H1 (cell line): Measurements from ENCODE around the gene USP9Y.
A peak's percentile ranks its signal among the peaks of the same experiment; 100 is the strongest.

Experiments used
- CBX5 ChIP-seq: fragments of 300-800, 300-1000 bp; sonication (generic); IDR thresholded peaks from 2 replicates; pipeline ENCODE4 v1.7.1; 2016; ENCODE audit warnings: antibody characterized with exemption, low read length, low read depth
- EP300 ChIP-seq, 2 experiments: IDR thresholded peaks; 1 replicate in 1 of 2; 2 replicates in 1 of 2; pipeline ENCODE4 v1.6.1; 2011 to 2012; ENCODE audit warnings: low read depth in 2 of 2, low read length in 2 of 2, mild to moderate bottlenecking in 2 of 2, borderline replicate concordance in 1 of 2, inconsistent platforms in 1 of 2, moderate library complexity in 1 of 2
- EZH2 ChIP-seq: fragments of 200-600 bp; sonication (generic); IDR thresholded peaks from 2 replicates; pipeline ENCODE4 v1.7.1; 2012; ENCODE audit warnings: low read depth, mild to moderate bottlenecking, moderate library complexity, low read length, inconsistent platforms; ENCODE audit not compliant: severe bottlenecking
- KDM5A ChIP-seq: fragments of 200-600 bp; IDR thresholded peaks from 2 replicates; pipeline ENCODE4 v1.7.1; 2012; ENCODE audit warnings: mild to moderate bottlenecking, low read length, inconsistent platforms, mixed read lengths
- MAFK ChIP-seq: IDR thresholded peaks from 2 replicates; pipeline ENCODE4 v1.6.1; 2012; ENCODE audit warnings: low read depth, mild to moderate bottlenecking, improper control_type of control experiment, low read length
- POLR2A ChIP-seq, 2 experiments: IDR thresholded peaks; 1 replicate in 1 of 2; 2 replicates in 1 of 2; pipeline ENCODE4 v1.6.1; 2011; ENCODE audit warnings: low read depth in 2 of 2, low read length in 2 of 2, mild to moderate bottlenecking in 2 of 2; ENCODE audit errors: control extremely low read depth in 1 of 2
- RFX5 ChIP-seq: IDR thresholded peaks from 2 replicates; pipeline ENCODE4 v1.6.1; 2011; ENCODE audit warnings: low read depth, low read length, improper control_type of control experiment, borderline replicate concordance
- SP1 ChIP-seq: IDR thresholded peaks from 2 replicates; pipeline ENCODE4 v1.6.1; 2011; ENCODE audit warnings: low read depth, low read length
- TAF1 ChIP-seq: IDR thresholded peaks from 2 replicates; pipeline ENCODE4 v1.6.1; 2011; ENCODE audit warnings: mild to moderate bottlenecking, low read depth, low read length
- TBP ChIP-seq: IDR thresholded peaks from 2 replicates; pipeline ENCODE4 v1.6.1; 2011; ENCODE audit warnings: low read depth, low read length, improper control_type of control experiment
- TEAD4 ChIP-seq: IDR thresholded peaks from 2 replicates; pipeline ENCODE4 v1.6.1; 2012; ENCODE audit warnings: low read depth, low read length, inconsistent platforms, mixed read lengths
- TF ChIP-seq, protein P1 (sequence below): IDR thresholded peaks from 2 replicates; pipeline ENCODE4 v1.6.1; 2012; ENCODE audit warnings: low read length, inconsistent platforms
- TF ChIP-seq, protein P2 (sequence below), 3 experiments: IDR thresholded peaks; 1 replicate in 2 of 3; 2 replicates in 1 of 3; pipeline versions ENCODE4 v1.5.1 to v1.6.1; 2011; ENCODE audit warnings: low read length in 3 of 3, mild to moderate bottlenecking in 3 of 3, inconsistent platforms in 2 of 3, low read depth in 1 of 3, moderate library complexity in 1 of 3; ENCODE audit not compliant: insufficient read depth in 1 of 3; ENCODE audit errors: control extremely low read depth in 1 of 3
- TF ChIP-seq, protein P3 (sequence below): IDR thresholded peaks from 2 replicates; pipeline ENCODE4 v1.6.1; 2011; ENCODE audit warnings: low read depth, mild to moderate bottlenecking, low read length; ENCODE audit not compliant: insufficient read depth

DNA sequence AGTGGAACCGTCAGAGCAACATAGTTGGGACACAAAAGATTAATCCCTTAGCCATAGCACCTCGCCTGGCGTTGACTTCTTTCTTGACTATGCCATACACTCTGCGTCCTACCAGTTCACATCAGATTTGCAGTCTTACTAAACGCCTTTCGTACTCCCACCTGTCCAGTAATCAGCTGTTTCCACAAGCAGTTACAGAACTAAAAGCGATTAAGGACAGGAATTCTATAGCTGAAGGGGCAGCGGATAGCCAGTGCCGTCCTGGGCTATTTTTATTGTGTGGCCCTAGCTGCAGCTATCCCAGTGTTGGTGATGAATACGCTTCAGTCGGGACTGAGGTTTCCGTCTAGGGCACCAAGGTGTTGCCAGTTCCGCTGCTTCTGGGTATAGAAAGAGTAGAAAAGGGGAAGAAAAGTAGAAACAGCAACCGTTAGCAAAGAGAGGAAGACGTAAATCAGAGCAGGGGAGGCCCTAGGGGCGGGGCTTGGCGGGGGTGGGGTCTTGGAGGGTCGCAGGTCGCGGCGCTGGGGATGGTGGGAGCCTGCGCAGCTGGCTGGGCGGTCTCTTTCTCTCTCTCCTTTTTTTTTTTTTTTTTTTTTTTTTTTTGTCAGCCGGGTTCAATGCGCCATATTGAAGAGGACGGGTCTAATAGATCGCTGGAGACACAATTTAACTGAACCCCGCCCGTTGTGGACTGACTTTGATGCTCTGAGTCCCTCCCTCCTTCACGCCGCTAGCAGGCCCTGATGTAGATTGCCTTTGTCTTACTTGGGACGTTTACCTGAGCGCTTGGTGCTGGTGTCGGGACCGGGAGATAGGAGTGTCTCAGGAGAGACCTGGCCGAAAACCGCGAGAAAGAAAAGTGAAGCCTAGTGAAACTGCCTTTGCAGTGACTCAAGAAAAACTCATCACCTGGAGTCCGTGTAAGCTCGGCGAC is 39.0 kb upstream of the USP9Y start:
- TF ChIP-seq, protein P1, sequence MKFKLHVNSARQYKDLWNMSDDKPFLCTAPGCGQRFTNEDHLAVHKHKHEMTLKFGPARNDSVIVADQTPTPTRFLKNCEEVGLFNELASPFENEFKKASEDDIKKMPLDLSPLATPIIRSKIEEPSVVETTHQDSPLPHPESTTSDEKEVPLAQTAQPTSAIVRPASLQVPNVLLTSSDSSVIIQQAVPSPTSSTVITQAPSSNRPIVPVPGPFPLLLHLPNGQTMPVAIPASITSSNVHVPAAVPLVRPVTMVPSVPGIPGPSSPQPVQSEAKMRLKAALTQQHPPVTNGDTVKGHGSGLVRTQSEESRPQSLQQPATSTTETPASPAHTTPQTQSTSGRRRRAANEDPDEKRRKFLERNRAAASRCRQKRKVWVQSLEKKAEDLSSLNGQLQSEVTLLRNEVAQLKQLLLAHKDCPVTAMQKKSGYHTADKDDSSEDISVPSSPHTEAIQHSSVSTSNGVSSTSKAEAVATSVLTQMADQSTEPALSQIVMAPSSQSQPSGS, result no peak
- TF ChIP-seq TBP, result 0 out of 2 replicates have a peak, but pooled peaks have one; percentile 14
- TF ChIP-seq EZH2, result no peak
- TF ChIP-seq, protein P2, sequence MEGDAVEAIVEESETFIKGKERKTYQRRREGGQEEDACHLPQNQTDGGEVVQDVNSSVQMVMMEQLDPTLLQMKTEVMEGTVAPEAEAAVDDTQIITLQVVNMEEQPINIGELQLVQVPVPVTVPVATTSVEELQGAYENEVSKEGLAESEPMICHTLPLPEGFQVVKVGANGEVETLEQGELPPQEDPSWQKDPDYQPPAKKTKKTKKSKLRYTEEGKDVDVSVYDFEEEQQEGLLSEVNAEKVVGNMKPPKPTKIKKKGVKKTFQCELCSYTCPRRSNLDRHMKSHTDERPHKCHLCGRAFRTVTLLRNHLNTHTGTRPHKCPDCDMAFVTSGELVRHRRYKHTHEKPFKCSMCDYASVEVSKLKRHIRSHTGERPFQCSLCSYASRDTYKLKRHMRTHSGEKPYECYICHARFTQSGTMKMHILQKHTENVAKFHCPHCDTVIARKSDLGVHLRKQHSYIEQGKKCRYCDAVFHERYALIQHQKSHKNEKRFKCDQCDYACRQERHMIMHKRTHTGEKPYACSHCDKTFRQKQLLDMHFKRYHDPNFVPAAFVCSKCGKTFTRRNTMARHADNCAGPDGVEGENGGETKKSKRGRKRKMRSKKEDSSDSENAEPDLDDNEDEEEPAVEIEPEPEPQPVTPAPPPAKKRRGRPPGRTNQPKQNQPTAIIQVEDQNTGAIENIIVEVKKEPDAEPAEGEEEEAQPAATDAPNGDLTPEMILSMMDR (IDR thresholded peaks at IDR 0.05; ENCODE audit: control extremely low read depth in 1 of 3, insufficient read depth in 1 of 3, low read depth in 1 of 3, low read length in 3 of 3), result no peak
- TF ChIP-seq CBX5, result no peak
- peak in 1 of 2 experiments; percentile 54; a peak in 1 of 3 replicates for TF ChIP-seq POLR2A (IDR thresholded peaks at IDR 0.05; ENCODE audit: control extremely low read depth in 1 of 2, low read depth in 2 of 2, low read length in 2 of 2)
- TF ChIP-seq KDM5A, result no peak
- TF ChIP-seq TEAD4, result no peak
- TF ChIP-seq, protein P3, sequence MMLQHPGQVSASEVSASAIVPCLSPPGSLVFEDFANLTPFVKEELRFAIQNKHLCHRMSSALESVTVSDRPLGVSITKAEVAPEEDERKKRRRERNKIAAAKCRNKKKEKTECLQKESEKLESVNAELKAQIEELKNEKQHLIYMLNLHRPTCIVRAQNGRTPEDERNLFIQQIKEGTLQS, result no peak
- TF ChIP-seq MAFK, result no peak
- no peak for TF ChIP-seq RFX5
- no peak for TF ChIP-seq EP300 (IDR thresholded peaks at IDR 0.05; ENCODE audit: borderline replicate concordance in 1 of 2, low read depth in 2 of 2, low read length in 2 of 2)
- TF ChIP-seq TAF1, result peak; percentile 61; the same call in 1 of the 2 replicates
- no peak for TF ChIP-seq SP1
